Effector memory CD4-positive, alpha-beta T cell (primary cell): Measurements from ENCODE around the gene ADAMTS2.

Experiments
- DNase-seq, 3 donors: peaks; one replicate each; pipeline ENCODE4 v3.0.0-alpha.2; 2020
- H3K27ac ChIP-seq: 2 replicates; pipeline ENCODE4 v1.7.0; 2013; ENCODE audit warnings: mild to moderate bottlenecking, low read length, moderate library complexity; ENCODE audit not compliant: insufficient read depth, poor library complexity, severe bottlenecking
- H3K27me3 ChIP-seq: replicated peaks from 2 replicates; pipeline ENCODE4 v1.7.0; 2013; ENCODE audit warnings: mild to moderate bottlenecking, low read length; ENCODE audit not compliant: insufficient read depth, control insufficient read depth, poor library complexity, severe bottlenecking
- H3K36me3 ChIP-seq: 2 replicates; pipeline ENCODE4 v1.7.0; 2013; ENCODE audit warnings: mild to moderate bottlenecking, low read length, moderate library complexity; ENCODE audit not compliant: control insufficient read depth, insufficient read depth
- H3K4me1 ChIP-seq: 2 replicates; pipeline ENCODE4 v1.7.0; 2013; ENCODE audit warnings: low read length, mild to moderate bottlenecking; ENCODE audit not compliant: control insufficient read depth, insufficient read depth, poor library complexity, severe bottlenecking
- H3K4me3 ChIP-seq: 2 replicates; pipeline ENCODE4 v1.7.0; 2013; ENCODE audit warnings: low read length, low read depth, mild to moderate bottlenecking; ENCODE audit not compliant: insufficient read depth, poor library complexity, severe bottlenecking
- H3K9me3 ChIP-seq: 2 replicates; pipeline ENCODE4 v1.7.0; 2013; ENCODE audit warnings: mild to moderate bottlenecking, low read length, moderate library complexity; ENCODE audit not compliant: control insufficient read depth

Gene ADAMTS2

DNA sequence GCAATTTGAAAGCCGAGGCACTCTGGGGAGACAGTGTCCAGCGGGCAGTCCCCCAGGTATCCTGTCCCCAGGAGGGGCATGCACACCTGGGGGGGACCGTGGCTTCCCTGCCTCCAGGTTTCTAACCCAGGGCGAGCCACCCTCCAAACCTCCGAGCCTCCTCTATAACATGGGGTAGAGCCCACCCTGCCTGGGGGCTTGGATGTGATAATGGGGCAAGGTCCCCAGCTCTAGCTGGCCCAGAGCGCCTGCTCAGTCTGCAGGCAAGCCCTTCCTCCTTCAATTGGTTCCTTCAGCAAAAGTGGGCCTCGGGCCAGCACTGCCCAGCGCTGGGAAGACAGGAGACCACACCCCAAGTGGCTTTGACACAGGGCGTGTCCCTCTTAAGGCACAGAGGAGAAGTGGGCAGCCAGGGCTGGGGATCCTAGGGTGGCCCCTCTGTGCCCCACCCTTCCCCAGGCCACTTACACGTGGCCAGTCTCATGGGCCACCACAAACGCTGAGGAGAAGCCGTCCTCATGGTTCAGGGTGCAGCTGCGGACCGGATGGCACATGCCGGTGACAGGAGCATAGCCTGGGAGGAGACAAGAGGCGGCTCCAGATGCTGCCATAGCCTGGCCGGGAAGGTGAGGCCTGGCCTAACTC, 190.8 kb downstream of the ADAMTS2 start:
- H3K27ac ChIP-seq, result no peak overlapping the region
- no peaks in the 10 kb centered on the region for H3K36me3 ChIP-seq
- no peak for DNase-seq
- H3K9me3 ChIP-seq, result no peaks in the 10 kb centered on the region
- H3K4me3 ChIP-seq, result no peak overlapping the region
- no peaks in the 10 kb centered on the region for H3K4me1 ChIP-seq
- no peaks in the 10 kb centered on the region for H3K27me3 ChIP-seq

DNA sequence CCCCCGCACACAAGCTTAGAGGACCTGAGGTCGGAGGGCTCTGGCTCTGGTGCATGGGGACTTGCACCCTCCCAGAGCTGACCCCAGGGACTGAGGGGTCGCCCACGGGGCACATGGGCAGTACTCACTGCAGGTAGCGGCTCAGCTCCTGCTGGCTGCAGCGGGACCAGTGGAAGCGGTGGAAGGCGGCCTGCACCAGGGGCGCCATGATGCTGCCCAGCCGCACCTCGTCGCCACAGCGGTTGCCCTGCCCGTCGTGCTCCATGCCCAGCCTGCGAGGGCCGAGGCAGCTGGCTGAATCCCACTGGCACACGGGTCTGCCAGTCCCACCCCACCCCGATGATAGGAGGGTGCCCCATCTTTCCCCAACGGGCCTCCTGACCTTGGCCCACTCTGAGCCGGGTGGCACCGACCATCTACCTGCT, 191.3 kb downstream of the ADAMTS2 start:
- H3K9me3 ChIP-seq, result no peaks in the 10 kb centered on the region
- no peaks in the 10 kb centered on the region for H3K4me1 ChIP-seq
- DNase-seq, result no peak
- H3K36me3 ChIP-seq, result no peaks in the 10 kb centered on the region
- H3K4me3 ChIP-seq, result no peak overlapping the region
- H3K27me3 ChIP-seq, result no peaks in the 10 kb centered on the region
- H3K27ac ChIP-seq, result no peak overlapping the region

DNA sequence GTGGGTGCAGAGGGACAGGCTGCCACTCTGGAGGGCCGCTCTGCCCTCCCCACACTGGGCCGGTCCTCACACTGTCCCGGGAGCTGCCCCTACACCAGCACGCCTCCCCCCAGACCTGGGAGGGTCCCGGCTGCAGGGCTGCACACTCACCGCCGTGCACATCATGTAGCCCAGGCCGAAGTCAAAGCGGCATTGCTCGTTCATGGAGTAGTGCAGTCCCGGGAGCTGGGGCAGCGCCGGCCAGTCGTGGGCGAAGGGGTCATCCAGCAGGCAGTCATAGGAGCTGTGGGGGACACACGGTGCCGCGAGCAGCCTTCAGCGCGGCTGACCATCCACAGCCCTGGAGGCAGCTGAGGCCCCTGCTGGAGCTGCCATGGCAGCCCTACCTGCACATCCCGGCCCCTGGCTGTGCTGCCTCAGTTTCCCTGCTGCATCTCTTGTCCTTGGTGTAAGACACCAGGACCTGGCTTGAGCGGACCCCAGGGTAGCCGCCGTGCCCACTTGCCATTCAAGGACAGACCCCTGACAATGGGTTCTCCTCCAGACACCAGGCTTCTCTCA, 191.8 kb downstream of the ADAMTS2 start:
- H3K27me3 ChIP-seq, result no peaks in the 10 kb centered on the region
- no peak overlapping the region for H3K27ac ChIP-seq
- H3K4me3 ChIP-seq, result no peak overlapping the region
- H3K36me3 ChIP-seq, result no peaks in the 10 kb centered on the region
- H3K9me3 ChIP-seq, result no peaks in the 10 kb centered on the region
- no peaks in the 10 kb centered on the region for H3K4me1 ChIP-seq
- no peak for DNase-seq

DNA sequence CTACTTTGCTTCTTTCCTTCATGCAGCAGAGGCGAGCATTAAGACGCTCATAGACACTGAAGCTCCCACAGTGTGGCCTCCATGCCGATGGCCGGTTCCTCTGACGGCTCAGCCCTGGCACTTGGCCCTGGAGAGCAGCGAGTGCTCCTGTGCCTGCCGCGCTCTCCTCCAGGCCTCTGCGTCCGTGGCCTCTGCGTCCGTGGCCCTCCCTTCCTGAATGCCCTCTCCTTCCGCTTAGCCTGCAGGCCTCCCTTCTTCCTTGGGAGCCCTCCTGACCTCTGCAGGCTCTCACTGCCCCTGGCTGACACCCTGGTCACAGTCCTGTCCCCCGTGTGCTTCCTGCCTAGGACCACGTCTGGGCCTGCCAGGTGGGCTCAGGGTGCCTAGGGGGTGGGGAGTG, 192.3 kb downstream of the ADAMTS2 start:
- no peak overlapping the region for H3K4me3 ChIP-seq
- H3K9me3 ChIP-seq, result no peaks in the 10 kb centered on the region
- no peak for DNase-seq
- H3K36me3 ChIP-seq, result no peaks in the 10 kb centered on the region
- no peaks in the 10 kb centered on the region for H3K27me3 ChIP-seq
- H3K4me1 ChIP-seq, result no peaks in the 10 kb centered on the region
- H3K27ac ChIP-seq, result no peak overlapping the region

DNA sequence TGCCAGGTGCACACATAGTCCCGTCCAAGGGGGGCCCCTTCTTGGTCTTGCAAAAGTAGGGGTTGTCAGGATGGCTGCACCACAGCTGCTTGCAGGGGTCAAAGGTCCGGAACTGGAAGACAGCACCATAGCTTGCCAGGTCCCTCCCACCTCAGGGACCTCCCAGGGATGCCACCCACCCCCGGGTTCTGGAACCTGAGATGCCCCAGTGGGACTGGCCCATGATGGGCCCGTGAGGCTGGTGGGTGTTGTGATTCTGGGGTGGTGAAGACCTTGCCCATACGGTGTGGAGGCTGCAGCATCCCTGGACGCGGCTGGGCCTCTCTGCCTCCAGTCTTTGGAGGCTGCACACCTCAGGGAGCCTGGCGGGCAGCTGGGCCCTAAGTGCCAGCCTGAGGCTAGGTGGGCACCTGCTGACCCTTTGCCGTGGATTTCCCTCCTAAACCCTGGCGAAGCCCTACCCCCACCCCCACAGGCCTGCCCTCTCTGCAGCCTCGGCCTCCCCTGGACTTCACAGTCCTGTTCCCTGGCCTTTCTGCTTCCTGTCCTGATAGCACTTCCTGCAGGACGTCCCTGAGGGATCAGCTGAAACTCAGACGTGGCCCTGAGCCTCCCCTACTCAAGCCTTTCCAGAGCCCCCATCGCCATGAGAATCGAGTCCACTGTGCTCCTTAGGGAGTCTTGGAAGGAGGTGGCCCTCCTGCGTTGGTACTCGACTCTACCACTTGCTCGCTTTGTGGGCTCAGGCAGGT, 192.9 kb downstream of the ADAMTS2 start:
- Histone ChIP-seq H3K36me3 (no peaks in the 10 kb centered on the region), H3K4me1 (no peaks in the 10 kb centered on the region)
- no peak for DNase-seq

DNA sequence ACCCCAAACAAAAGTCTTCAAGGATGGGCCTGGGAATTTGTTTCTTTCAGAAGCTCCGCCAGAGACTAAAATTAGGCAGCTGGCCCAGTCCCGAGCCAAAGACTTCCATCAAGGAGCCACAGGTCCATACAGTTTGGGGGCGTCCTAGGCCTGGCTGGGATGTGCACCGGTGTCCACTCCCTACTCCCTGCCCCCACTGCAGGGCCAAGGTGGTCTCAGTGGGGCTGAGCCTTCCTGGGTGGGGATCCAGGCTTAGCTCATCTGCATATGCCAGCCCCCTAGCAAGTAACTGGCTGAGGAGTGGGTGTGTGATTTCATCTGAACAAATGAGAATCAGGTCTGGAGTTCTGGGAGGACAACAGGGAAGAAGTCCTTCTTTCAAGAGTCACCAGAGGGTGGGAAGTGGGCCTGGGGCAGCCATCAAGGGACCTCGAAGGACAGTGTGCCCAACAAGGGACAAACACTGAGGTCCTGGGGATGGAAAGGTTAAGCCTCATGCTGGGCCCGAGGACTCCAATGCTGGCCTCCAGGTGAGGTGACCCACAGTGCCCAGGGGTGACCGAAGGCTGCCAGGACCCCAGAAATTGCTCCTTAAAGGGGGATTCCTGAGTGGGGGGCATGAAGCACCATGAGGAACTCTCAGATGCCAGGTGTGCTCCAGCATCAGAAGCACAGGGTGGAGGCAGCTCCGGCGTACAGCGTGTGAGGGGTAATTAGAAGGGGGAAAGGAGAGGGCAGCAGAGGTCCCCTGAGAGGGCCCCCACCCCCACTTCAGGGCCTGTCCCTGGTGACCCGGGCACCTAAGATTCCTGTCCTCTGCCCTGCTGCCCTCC, 193.8 kb downstream of the ADAMTS2 start:
- H3K36me3 ChIP-seq, result no peaks in the 10 kb centered on the region
- H3K27ac ChIP-seq, result no peak overlapping the region
- H3K27me3 ChIP-seq, result no peaks in the 10 kb centered on the region
- no peak overlapping the region for H3K4me3 ChIP-seq
- H3K9me3 ChIP-seq, result no peaks in the 10 kb centered on the region
- H3K4me1 ChIP-seq, result no peaks in the 10 kb centered on the region
- DNase-seq, result no peak

More for the DNA sequence above, 192.9 kb downstream of the ADAMTS2 start:
- no peak overlapping the region for H3K27ac ChIP-seq
- H3K4me3 ChIP-seq, result no peak overlapping the region
- H3K9me3 ChIP-seq, result no peaks in the 10 kb centered on the region
- H3K27me3 ChIP-seq, result no peaks in the 10 kb centered on the region

DNA sequence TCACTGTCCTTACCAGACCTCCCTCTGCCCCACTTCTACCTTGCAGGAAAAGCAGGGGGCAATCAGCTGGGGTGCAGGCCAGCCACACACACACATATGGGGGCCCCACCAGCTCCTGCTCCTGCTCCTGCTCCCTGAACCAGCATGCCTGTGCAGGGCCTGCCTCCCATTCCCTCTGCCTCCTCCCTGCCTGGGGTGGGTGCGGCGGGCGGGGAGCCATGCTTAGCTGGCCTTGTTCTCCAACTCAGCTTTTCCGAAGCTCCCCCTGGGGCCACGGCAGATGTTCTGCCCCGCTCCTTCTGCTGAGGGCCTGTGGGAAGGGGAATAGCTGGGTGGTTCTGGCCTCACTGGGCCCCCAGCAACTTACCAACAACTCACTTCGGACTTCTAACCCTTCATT, 195.2 kb downstream of the ADAMTS2 start:
- DNase-seq, result no peak
- Histone ChIP-seq H3K9me3 (no peaks in the 10 kb centered on the region), H3K4me3 (no peak overlapping the region), H3K27me3 (no peaks in the 10 kb centered on the region), H3K4me1 (no peaks in the 10 kb centered on the region), H3K27ac (no peak overlapping the region), H3K36me3 (no peaks in the 10 kb centered on the region)

DNA sequence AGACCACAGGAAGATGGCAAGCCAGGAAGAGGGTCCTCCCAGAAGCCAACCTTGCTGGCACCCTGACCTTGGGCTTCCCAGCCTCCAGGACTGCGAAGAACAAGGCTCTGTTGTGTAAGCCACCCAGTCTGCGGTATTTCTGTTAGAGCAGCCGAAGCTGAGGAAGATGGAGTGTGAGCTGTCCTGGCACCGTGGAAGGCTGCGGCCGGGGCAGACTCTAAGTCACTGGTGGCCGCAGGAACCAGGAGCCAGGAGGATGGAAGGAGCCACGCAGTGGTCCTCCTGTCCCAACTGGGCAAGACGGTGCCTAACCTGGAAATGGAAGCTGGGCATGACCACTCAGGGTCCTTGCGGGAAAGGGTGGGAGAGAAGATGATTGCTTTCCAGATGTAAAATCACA, 196.0 kb downstream of the ADAMTS2 start:
- Histone ChIP-seq H3K9me3 (no peaks in the 10 kb centered on the region), H3K4me3 (no peak overlapping the region), H3K27me3 (no peaks in the 10 kb centered on the region), H3K4me1 (no peaks in the 10 kb centered on the region), H3K27ac (no peak overlapping the region), H3K36me3 (no peaks in the 10 kb centered on the region)
- no peak for DNase-seq

DNA sequence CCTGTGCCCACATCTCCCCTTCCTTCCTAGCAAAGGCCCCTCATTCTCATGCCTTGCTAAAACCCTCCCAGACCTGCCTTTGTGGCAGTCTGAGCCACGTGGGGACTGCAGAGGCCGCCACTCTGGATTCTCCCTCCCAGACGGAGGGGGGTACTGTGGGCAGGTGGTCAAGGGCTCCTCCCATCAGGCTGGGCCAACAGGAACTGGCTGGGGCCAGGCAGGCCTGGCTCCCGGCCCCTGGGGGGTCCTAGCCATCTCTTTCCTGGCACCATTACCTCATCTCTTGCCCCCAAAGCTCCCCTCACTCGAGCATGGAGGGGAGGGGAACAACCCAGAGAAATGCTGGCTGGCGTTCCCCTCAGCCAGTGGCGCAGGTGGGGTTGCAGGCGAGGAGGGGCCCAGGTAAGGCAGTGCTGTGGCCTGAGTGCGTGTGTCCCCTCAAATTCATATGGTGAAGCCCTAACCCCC, 196.5 kb downstream of the ADAMTS2 start:
- H3K36me3 ChIP-seq, result no peaks in the 10 kb centered on the region
- H3K27me3 ChIP-seq, result no peaks in the 10 kb centered on the region
- no peaks in the 10 kb centered on the region for H3K9me3 ChIP-seq
- H3K4me3 ChIP-seq, result no peak overlapping the region
- no peak for DNase-seq
- H3K27ac ChIP-seq, result no peak overlapping the region
- H3K4me1 ChIP-seq, result no peaks in the 10 kb centered on the region
